Ectodermal cell (in vitro differentiated cells): ENCODE data around the gene CDC42.

Source experiments
- H3K27ac ChIP-seq: 2 replicates; pipeline ENCODE4 v1.7.0; 2013; ENCODE audit warnings: mild to moderate bottlenecking, low read depth, low read length; ENCODE audit not compliant: insufficient read depth, poor library complexity, severe bottlenecking
- H3K27me3 ChIP-seq: 2 replicates; pipeline ENCODE4 v1.7.0; 2013; ENCODE audit warnings: mild to moderate bottlenecking, low read length; ENCODE audit not compliant: insufficient read depth, control insufficient read depth, poor library complexity, severe bottlenecking
- H3K36me3 ChIP-seq: one replicate; pipeline ENCODE4 v1.7.0; 2013; ENCODE audit warnings: low read length; ENCODE audit not compliant: control insufficient read depth, insufficient read depth
- H3K4me1 ChIP-seq: one replicate; pipeline ENCODE4 v1.7.0; 2013; ENCODE audit warnings: low read length; ENCODE audit not compliant: control insufficient read depth, insufficient read depth
- H3K4me3 ChIP-seq: 2 replicates; pipeline ENCODE4 v1.7.0; 2013; ENCODE audit warnings: low read depth, low read length, control low read depth; ENCODE audit not compliant: insufficient read depth
- H3K9me3 ChIP-seq: 2 replicates; pipeline ENCODE4 v1.7.0; 2013; ENCODE audit warnings: mild to moderate bottlenecking, low read length, moderate library complexity; ENCODE audit not compliant: control insufficient read depth
- WGBS, 2 experiments: methylation state at CpG; one replicate each; pipeline ENCODE4 v1.1.7; 2013; ENCODE audit warnings: missing lambda C conversion rate in 2 of 2; 5-methylcytosine and 5-hydroxymethylcytosine counted together

CDC42 gene

DNA sequence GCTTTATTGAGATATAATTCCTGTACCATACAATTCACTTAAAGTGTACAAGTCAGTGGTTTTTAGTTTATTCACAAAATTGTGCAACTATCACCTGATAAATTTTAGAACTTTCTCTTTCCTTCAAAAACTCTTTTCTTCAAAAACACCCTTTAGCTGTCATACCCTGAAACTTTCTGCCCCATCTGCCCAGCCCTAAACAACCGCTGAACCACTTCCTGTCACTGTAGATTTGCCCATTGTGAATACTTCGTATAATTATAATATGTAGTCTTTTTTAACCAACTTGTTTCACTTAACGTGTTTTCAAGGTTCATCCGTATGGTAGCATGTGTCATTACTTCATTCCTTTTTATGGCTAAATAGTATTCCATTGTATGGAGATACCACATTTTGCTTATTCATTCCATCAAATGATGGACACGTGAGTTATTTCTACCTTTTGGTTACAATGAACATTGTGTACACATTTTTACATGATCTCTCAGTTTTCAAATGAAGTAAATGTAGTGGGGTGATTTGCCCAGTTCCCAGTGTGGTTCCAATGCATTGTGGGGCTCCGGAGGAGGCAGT is 52.4 kb downstream of the CDC42 start:
- Histone ChIP-seq H3K4me1 (no peaks in the 10 kb centered on the region), H3K27ac (no peak overlapping the region), H3K27me3 (no peaks in the 10 kb centered on the region), H3K4me3 (no peak overlapping the region), H3K9me3 (no peaks in the 10 kb centered on the region), H3K36me3 (no peaks in the 10 kb centered on the region)
- 98% methylated on average over 2 to 5 of the region's 6 CpGs for WGBS, 2 experiments

DNA sequence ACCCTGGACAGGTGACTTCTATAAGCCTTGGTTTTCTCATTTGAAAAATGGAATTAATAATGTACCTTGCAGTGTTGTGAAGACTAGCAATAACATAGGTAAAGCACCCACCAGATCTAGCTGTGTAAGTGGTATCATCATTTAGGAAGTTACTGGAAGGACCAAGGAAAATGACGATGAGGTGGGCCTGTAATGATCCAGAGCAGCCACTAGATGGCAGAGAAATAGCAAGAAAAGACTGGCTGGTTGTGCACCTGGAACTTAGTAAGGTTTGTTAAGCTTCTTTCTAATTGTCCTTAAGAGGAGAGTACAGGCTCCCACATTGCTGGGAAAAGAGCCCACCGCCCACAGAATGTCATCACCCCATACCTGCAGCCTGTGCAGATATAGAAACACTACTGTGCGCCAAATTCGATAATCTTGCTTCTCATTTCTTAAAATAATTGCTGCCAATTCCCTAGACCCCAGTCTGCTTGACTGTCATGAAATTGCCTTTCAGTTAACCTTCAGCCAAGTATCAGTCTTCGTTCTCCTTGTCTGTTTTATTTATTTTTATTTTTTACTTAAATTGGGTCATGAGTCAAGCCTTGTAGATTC is 53.2 kb downstream of the CDC42 start:
- H3K9me3 ChIP-seq = no peaks in the 10 kb centered on the region
- no peak overlapping the region for H3K27ac ChIP-seq
- H3K4me1 ChIP-seq = no peaks in the 10 kb centered on the region
- H3K4me3 ChIP-seq = no peak overlapping the region
- no peaks in the 10 kb centered on the region for H3K27me3 ChIP-seq
- WGBS, 2 experiments = 55 to 59% methylated on average over 4 to 5 of the region's 5 CpGs
- H3K36me3 ChIP-seq = no peaks in the 10 kb centered on the region

- Histone ChIP-seq H3K4me3 (no peak overlapping the region), H3K4me1 (peaks cover under 1% of the 10 kb centered on the region), H3K9me3 (no peaks in the 10 kb centered on the region), H3K27ac (no peak overlapping the region), H3K27me3 (no peaks in the 10 kb centered on the region), H3K36me3 (no peaks in the 10 kb centered on the region)
- 97 to 98% methylated on average over 4 to 5 of the region's 5 CpGs for WGBS, 2 experiments
These were observed 54.6 kb downstream of the CDC42 start for GRCh38 chr1:22107126-22107525.

DNA sequence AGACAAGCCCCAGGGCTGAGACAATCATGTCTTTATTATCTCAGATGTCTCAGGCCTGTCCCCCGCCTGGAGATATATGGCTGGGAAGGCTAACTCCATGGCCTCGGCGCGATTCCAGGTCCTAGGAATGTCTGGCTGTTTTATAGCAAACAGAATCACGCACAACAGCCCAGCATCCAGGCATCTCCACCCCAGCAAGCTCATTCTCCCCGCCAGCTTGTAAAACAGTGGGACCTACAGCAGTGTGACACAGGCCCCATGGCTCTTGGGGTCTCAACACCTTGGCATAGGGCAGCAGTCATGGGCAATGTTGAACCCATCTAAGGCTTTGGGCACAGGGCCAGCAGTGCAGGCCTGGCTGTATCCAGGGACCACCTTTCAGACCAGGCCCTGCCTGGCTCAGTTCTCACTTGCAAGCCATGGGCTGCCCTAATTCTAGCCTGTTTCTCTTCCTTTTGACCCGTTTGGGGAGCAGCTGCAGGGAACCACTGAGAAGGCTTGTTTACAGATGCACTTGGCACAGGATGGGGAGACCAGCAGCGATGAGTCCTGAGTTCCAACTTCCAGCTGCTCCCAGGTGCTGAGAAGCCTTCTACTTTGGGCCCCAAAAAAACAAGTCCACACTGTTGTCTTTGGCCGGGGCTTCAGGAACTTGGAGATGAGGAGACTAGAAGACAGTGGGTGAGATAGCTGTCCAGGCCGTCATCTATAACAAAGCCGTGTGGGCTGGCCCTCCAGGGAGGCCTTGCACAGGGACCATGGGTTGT is 56.0 kb downstream of the CDC42 start:
- no peak overlapping the region for H3K4me3 ChIP-seq
- no peak overlapping the region for H3K27ac ChIP-seq
- WGBS, 2 experiments = 83 to 85% methylated on average over 11 of the region's 11 CpGs
- H3K4me1 ChIP-seq = peaks cover 5% of the 10 kb centered on the region
- H3K27me3 ChIP-seq = no peaks in the 10 kb centered on the region
- no peaks in the 10 kb centered on the region for H3K9me3 ChIP-seq
- no peaks in the 10 kb centered on the region for H3K36me3 ChIP-seq

- no peaks in the 10 kb centered on the region for H3K9me3 ChIP-seq
- H3K27me3 ChIP-seq = no peaks in the 10 kb centered on the region
- WGBS, 2 experiments = 94 to 96% methylated on average over 3 of the region's 3 CpGs
- no peak overlapping the region for H3K4me3 ChIP-seq
- no peak overlapping the region for H3K27ac ChIP-seq
- H3K36me3 ChIP-seq = no peaks in the 10 kb centered on the region
- peaks cover 10% of the 10 kb centered on the region for H3K4me1 ChIP-seq
These were observed 57.5 kb downstream of the CDC42 start for GRCh38 chr1:22110016-22110415.

DNA sequence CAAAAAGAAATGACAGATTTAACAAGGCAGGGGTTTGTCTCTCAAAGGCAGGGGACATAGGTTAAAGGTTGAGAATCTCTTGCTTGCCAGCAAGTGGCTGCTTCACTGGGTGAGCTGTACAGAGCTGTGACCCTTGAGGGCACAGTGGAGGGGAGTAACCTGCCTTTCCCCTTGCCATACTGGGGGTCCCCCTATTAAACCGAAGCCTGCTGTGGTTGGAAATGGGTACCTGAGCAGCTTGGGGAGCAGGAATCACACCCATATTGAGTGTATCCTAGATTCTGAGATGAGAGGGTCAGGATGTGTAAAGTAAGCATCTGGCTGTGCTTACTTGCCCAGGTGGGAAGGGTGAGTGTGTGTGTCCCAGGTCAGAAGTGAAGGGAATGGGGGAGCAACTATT is 58.6 kb downstream of the CDC42 start:
- WGBS, 2 experiments = 90 to 97% methylated on average over 1 of the region's 1 CpG
- Histone ChIP-seq H3K36me3 (no peaks in the 10 kb centered on the region), H3K9me3 (no peaks in the 10 kb centered on the region), H3K27ac (no peak overlapping the region), H3K4me3 (no peak overlapping the region), H3K27me3 (no peaks in the 10 kb centered on the region), H3K4me1 (peaks cover 13% of the 10 kb centered on the region)

DNA sequence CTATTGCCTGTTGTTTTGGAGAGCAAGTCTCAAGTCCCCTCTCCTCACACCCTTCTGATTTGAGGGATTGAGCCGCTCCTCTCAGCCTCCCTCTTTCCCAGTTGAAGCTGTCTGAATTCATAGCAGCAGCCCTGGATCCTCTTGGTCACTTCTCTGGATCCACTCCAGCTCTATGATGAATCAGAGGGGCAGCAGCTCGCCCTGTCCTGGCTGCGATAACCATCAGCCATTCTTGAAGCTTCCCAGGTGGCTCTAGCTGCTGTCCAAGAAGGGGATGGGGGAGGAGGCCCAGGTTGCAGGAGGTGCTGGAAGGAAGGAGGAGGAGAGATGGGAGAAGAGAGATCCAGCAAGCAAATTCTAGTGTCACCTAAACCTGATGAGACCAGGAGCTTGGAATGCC is 59.1 kb downstream of the CDC42 start:
- Histone ChIP-seq H3K27me3 (no peaks in the 10 kb centered on the region), H3K4me3 (no peak overlapping the region), H3K4me1 (peaks cover 17% of the 10 kb centered on the region), H3K36me3 (no peaks in the 10 kb centered on the region), H3K9me3 (no peaks in the 10 kb centered on the region), H3K27ac (no peak overlapping the region)
- WGBS, 2 experiments = 97 to 98% methylated on average over 3 of the region's 3 CpGs

DNA sequence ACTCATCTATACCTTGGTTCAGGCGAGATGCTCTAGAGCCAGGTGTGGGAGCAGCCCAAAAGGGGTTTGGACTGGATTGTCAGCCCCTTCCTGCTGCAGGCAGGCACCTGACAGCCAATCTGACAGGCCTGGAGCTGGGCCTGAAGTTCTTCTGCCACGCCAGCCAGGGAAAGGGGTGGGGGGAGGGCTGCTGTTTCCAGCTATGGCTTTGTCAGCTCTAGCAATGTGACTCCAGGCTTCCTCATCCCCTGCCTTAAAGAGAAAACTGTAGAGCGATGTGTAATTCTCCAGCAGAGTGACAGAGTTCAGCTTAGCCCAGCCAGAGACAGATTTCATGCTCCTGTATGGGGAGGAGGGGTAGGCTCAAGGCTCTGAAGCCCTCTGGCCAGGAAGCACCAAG is 60.0 kb downstream of the CDC42 start:
- H3K27ac ChIP-seq = no peak overlapping the region
- H3K4me1 ChIP-seq = peaks cover 17% of the 10 kb centered on the region
- 81 to 86% methylated on average over 3 of the region's 3 CpGs for WGBS, 2 experiments
- no peaks in the 10 kb centered on the region for H3K27me3 ChIP-seq
- H3K36me3 ChIP-seq = no peaks in the 10 kb centered on the region
- H3K4me3 ChIP-seq = no peak overlapping the region
- no peaks in the 10 kb centered on the region for H3K9me3 ChIP-seq

GRCh38 chr1:22114083-22115012 is 61.8 kb downstream of the CDC42 start:
- Histone ChIP-seq H3K27ac (no peak overlapping the region), H3K9me3 (no peaks in the 10 kb centered on the region), H3K36me3 (no peaks in the 10 kb centered on the region), H3K27me3 (no peaks in the 10 kb centered on the region), H3K4me3 (no peak overlapping the region), H3K4me1 (peaks cover 17% of the 10 kb centered on the region)
- WGBS, 2 experiments = 65% methylated on average over 18 of the region's 18 CpGs

DNA sequence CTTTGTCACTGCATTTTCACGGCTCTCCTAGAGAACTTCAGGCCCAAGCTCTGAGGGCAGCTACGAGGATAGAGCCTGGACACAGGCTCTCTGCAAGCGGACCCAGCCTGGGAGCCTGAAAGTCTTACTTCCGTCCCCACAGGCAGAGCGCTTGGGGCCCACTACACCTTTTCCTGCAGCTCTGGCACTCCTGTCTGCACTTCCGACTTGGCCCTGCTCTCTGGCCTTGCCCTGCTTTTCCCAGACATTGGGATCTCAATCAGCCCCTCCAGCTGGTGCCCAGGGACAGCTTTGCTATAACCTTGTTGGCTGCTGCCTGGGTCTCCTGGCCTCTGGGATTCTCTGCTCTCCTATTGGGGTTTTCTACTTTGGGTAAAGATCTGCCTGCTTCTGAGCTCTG is 62.8 kb downstream of the CDC42 start:
- 91 to 95% methylated on average over 6 of the region's 6 CpGs for WGBS, 2 experiments

More for the DNA sequence above, 62.8 kb downstream of the CDC42 start:
- H3K27ac ChIP-seq = no peak overlapping the region
- H3K9me3 ChIP-seq = no peaks in the 10 kb centered on the region
- no peak overlapping the region for H3K4me3 ChIP-seq
- peaks cover 17% of the 10 kb centered on the region for H3K4me1 ChIP-seq
- H3K27me3 ChIP-seq = no peaks in the 10 kb centered on the region
- no peaks in the 10 kb centered on the region for H3K36me3 ChIP-seq
